ENCODE measurements around the gene GPBP1.

DNA sequence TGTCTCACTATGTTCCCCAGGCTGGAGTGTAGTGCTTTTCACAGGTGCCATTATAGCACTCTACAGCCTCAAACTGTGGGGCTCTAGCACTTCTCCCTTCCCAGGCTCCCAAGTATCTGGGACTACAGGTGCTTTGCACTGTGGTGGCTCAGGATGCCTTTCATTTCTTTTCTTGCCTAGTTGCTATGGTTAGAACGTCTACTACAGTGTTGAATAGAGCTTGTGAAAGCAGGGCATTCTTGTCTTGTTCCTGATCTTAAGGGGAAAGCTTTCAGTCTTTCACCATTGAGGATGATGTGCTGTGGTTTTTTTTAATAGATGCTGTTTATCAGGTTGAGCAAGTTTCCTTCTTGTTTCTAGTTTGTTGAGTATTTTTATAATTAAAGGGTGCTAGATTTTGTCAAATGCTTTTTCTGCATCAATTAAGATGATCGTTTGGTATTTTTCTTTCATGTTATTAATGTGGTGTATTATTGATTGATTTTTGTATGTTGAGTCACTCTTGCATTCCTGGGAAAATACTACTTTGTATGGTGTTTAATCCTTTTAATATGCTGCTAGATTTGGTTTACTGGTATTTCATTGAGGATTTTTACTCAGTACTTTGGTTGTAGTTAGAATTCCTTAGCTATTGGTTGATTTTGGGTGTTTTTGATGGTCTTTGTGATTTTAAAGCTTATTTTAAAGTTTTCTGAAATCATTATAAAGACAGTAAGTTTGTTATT is 35.6 kb downstream of the GPBP1 start:
- TF ChIP-seq RCOR1 (IDR thresholded peaks at IDR 0.05; ENCODE audit: insufficient replicate concordance, low read length) (no peak), SMC3 (IDR thresholded peaks at IDR 0.05; ENCODE audit: low read depth, low read length) (no peak)
- TF ChIP-seq, protein P1, sequence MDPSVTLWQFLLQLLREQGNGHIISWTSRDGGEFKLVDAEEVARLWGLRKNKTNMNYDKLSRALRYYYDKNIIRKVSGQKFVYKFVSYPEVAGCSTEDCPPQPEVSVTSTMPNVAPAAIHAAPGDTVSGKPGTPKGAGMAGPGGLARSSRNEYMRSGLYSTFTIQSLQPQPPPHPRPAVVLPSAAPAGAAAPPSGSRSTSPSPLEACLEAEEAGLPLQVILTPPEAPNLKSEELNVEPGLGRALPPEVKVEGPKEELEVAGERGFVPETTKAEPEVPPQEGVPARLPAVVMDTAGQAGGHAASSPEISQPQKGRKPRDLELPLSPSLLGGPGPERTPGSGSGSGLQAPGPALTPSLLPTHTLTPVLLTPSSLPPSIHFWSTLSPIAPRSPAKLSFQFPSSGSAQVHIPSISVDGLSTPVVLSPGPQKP (IDR thresholded peaks at IDR 0.05; ENCODE audit: borderline replicate concordance, low read depth, low read length): no peak
- TF ChIP-seq, protein P2, sequence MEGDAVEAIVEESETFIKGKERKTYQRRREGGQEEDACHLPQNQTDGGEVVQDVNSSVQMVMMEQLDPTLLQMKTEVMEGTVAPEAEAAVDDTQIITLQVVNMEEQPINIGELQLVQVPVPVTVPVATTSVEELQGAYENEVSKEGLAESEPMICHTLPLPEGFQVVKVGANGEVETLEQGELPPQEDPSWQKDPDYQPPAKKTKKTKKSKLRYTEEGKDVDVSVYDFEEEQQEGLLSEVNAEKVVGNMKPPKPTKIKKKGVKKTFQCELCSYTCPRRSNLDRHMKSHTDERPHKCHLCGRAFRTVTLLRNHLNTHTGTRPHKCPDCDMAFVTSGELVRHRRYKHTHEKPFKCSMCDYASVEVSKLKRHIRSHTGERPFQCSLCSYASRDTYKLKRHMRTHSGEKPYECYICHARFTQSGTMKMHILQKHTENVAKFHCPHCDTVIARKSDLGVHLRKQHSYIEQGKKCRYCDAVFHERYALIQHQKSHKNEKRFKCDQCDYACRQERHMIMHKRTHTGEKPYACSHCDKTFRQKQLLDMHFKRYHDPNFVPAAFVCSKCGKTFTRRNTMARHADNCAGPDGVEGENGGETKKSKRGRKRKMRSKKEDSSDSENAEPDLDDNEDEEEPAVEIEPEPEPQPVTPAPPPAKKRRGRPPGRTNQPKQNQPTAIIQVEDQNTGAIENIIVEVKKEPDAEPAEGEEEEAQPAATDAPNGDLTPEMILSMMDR (conservative IDR thresholded peaks at IDR 0.05; ENCODE audit: low read depth, low read length): no peak
